Lower lobe of right lung (tissue), 2 donors: Measurements from ENCODE around the gene RNF175. TPM values are rescaled to one million over a fixed set of nuclear protein-coding genes. Genes with fewer than 3 reads are reported as not detected.
A peak's percentile ranks its signal among the peaks of the same experiment; 100 is the strongest.

ENCODE experiments used
- ATAC-seq, 2 donors: fragments of 200-7000 bp; cut with Tn5 transposase; one replicate each; pipeline ENCODE4 v1.9.1; 2020 to 2022; ENCODE audit warnings: mild to moderate bottlenecking in 2 of 2, moderate library complexity in 2 of 2
- DNase-seq: peaks from one replicate; pipeline ENCODE4 v3.0.0-alpha.2; 2020
- H3K27ac ChIP-seq: fragments of 200-600 bp; one replicate; pipeline ENCODE4 v1.8.0; 2022
- H3K27me3 ChIP-seq: fragments of 200-600 bp; one replicate; pipeline ENCODE4 v1.8.0; 2022; ENCODE audit warnings: low read depth
- H3K36me3 ChIP-seq: fragments of 200-600 bp; one replicate; pipeline ENCODE4 v1.8.0; 2022; ENCODE audit warnings: mild to moderate bottlenecking
- H3K4me1 ChIP-seq: fragments of 200-600 bp; one replicate; pipeline ENCODE4 v1.8.0; 2022
- H3K4me3 ChIP-seq: fragments of 200-600 bp; one replicate; pipeline ENCODE4 v1.8.0; 2022; ENCODE audit warnings: mild to moderate bottlenecking
- H3K9me3 ChIP-seq: fragments of 200-600 bp; one replicate; pipeline ENCODE4 v1.8.0; 2022
- intact Hi-C: fragments of 100-400 bp; cut with DNase I; formaldehyde crosslinking; loops from one replicate; pipeline ENCODE4 v1.11.0; 2022
- total RNA-seq: library from RNA; stranded (reverse); fragmentation: NEBNext Ultra II Directional; extraction: Animal tissue kit (Norgen Biotek cat#: 25700); gene quantifications from one replicate; pipeline ENCODE4 v1.2.1, GENCODE V29; 2021
- TF ChIP-seq, protein P1 (sequence below): fragments of 200-600 bp; IDR thresholded peaks from one replicate; pipeline ENCODE4 v1.8.0; 2022; ENCODE audit warnings: antibody characterized with exemption, mild to moderate bottlenecking
- donor health status: DM: no; HTN: yes; CAD: no; lungs with severe emphysema.

RNF175 gene
- total RNA-seq, 1 donor from 2014 or later, result 0.12 TPM

DNA sequence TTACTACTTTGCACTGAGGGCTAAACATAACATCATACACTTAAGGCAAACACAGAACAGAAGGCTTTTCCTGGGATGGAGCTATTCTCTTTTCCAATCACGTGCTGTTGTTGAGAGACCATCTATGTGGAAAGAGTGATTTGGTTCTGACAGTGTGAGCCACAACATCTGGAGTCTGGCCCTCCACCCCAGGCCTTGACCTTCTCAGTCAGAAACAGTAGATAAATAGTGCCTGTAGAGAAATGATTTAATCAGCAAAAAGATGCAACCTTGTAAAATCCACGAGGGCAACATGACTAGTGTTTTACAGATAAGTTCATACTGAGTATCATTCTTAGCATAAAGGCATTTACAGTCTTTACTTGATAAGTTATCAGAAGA, 39.9 kb upstream of the RNF175 start:
- no peak for DNase-seq
- Histone ChIP-seq H3K9me3 (no peaks in the 10 kb centered on the region), H3K27me3 (peaks cover 14% of the 10 kb centered on the region), H3K27ac (no peak overlapping the region), H3K36me3 (no peaks in the 10 kb centered on the region), H3K4me1 (no peaks in the 10 kb centered on the region), H3K4me3 (no peak overlapping the region)
- TF ChIP-seq, protein P1, sequence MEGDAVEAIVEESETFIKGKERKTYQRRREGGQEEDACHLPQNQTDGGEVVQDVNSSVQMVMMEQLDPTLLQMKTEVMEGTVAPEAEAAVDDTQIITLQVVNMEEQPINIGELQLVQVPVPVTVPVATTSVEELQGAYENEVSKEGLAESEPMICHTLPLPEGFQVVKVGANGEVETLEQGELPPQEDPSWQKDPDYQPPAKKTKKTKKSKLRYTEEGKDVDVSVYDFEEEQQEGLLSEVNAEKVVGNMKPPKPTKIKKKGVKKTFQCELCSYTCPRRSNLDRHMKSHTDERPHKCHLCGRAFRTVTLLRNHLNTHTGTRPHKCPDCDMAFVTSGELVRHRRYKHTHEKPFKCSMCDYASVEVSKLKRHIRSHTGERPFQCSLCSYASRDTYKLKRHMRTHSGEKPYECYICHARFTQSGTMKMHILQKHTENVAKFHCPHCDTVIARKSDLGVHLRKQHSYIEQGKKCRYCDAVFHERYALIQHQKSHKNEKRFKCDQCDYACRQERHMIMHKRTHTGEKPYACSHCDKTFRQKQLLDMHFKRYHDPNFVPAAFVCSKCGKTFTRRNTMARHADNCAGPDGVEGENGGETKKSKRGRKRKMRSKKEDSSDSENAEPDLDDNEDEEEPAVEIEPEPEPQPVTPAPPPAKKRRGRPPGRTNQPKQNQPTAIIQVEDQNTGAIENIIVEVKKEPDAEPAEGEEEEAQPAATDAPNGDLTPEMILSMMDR, result no peak
- intact Hi-C loops, result no loop called here
- ATAC-seq, result no peak

DNA sequence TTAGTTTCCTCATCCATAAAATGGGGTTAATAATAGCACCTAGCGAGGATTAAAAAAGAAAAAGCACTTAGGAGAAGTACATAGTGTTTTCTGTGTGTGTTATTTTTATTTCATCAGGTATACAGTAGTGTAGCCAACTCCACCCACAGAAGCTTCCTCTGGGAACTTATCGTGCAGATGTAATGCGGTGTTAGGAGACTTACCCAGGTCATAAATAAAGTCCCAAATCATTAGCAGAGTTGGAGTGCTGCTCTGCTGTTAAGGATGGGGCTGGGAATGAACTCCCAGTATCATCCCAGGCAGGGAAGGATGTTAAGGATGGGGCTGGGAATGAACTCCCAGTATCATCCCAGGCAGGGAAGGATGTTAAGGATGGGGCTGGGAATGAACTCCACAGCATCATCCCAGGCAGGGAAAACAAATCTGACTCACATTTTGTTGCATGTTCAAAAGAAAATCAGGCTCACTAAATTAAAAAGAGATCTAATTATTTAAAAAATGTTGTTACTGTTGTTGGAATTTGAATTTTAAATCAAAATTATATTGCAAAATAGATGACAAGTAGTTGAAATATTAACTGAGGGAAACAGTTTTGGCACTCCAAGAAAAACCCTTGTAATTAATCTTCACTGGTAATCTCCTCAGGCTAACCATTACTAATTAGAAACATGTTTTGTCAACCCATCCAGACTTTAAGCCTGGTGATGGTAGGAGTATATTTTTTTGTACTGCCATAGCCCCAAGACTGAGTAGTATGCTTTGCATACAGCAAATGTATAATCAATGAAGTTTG, 39.3 kb upstream of the RNF175 start:
- H3K9me3 ChIP-seq, result no peaks in the 10 kb centered on the region
- ATAC-seq (no peak), DNase-seq (no peak)
- no peaks in the 10 kb centered on the region for H3K36me3 ChIP-seq
- intact Hi-C loops, result no loop called here
- H3K4me3 ChIP-seq, result no peak overlapping the region
- H3K4me1 ChIP-seq, result no peaks in the 10 kb centered on the region
- H3K27ac ChIP-seq, result no peak overlapping the region
- peaks cover 15% of the 10 kb centered on the region for H3K27me3 ChIP-seq
- TF ChIP-seq, protein P1, result no peak

DNA sequence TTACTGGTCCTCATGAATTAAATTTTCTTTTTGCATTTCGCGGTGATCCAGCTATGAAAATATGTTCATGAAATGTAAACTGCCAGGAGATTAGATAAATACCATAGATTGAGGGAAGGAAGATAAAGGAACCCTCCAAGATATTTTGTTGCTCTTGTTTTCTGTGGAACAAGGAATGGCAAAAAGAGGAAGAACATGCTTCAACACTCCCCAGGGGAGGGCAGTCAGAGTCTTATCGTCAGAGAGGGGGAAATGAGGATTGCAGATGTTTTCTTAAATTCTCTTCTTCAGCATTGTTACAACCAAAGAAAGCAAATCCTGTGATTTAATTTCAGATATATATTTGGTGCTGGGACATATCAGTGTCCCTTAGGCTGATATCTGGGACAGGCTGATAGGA, 38.6 kb upstream of the RNF175 start:
- H3K4me1 ChIP-seq, result no peaks in the 10 kb centered on the region
- intact Hi-C loops, result no loop called here
- H3K4me3 ChIP-seq, result no peak overlapping the region
- no peak for ATAC-seq
- H3K27me3 ChIP-seq, result peaks cover 22% of the 10 kb centered on the region
- TF ChIP-seq, protein P1, result no peak
- DNase-seq, result no peak
- H3K9me3 ChIP-seq, result no peaks in the 10 kb centered on the region
- H3K27ac ChIP-seq, result no peak overlapping the region
- no peaks in the 10 kb centered on the region for H3K36me3 ChIP-seq

DNA sequence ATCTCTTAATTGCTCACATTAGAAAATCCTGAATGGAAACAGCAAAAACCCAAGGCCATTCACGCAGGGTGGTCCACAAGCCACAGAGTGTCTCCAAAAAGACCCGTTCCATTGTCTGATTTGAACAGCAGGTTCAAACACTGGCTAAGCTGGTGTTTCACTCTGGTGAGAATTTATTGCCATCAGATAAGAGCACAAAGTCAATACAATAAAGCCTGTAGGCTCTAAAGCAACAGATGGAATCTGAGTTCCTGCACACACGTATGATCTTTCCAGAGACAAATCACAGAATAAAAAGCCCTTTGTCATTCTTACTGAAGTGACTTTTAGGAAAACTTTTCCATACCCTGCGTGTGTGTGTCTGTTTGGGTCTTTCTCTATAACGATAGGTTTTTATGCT, 34.2 kb upstream of the RNF175 start:
- ATAC-seq (no peak), DNase-seq (no peak)
- TF ChIP-seq, protein P1, result no peak
- Histone ChIP-seq H3K9me3 (no peaks in the 10 kb centered on the region), H3K27ac (no peak overlapping the region), H3K27me3 (peaks cover 65% of the 10 kb centered on the region), H3K4me1 (peaks cover 30% of the 10 kb centered on the region), H3K4me3 (no peak overlapping the region), H3K36me3 (no peaks in the 10 kb centered on the region)
- intact Hi-C loops, result no loop called here

DNA sequence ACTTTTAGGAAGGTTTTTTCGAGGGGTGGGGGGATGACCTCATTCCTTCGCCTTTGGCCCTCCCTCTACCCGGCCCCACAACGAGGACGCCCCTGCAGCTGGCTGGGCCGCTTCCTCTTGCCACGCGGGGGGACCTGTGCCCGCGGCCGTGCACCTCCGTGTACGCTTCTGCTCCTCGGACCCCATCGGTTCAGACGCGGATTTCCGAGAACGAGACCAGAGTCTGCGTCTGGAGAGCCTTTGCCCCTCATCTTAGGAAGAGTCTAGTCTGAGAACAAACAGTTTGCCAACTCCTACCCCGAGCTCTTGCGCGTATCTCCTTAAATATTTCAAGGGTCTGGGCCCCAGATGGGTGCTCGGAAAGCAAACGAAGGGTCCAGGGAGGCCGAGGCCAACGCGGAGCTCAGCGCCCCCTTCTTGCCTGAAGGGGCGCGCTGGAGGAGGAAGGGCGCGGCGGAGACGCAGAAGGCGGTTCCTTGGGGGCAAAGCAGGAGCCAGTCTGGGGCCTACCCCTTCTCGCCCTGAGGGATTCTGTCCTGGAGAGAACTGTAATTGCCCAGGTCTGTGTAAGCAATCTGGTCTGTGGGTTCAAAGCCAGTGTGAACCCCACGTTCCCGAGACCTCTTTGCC, 32.9 kb upstream of the RNF175 start:
- DNase-seq (no peak), ATAC-seq (no peak)
- intact Hi-C loops, result no loop called here
- H3K4me1 ChIP-seq, result peaks cover 35% of the 10 kb centered on the region
- TF ChIP-seq, protein P1, result no peak
- no peak overlapping the region for H3K27ac ChIP-seq
- peak overlapping the region; percentile 23 for H3K4me3 ChIP-seq
- peaks cover 77% of the 10 kb centered on the region for H3K27me3 ChIP-seq
- no peaks in the 10 kb centered on the region for H3K9me3 ChIP-seq
- H3K36me3 ChIP-seq, result no peaks in the 10 kb centered on the region
